GM18867 (cell line): Measurements from ENCODE around the gene KCNAB1.
"Not testable (repeated sequence)": the region's sequence is repeated elsewhere in the genome, so short reads cannot be mapped to it uniquely, and the experiment has no call there.

Experiments used
- ATAC-seq: cut with Tn5 transposase; IDR thresholded peaks from one replicate; pipeline ENCODE4 v1.9.1; 2021; ENCODE audit warnings: mild to moderate bottlenecking, moderate library complexity; ENCODE audit not compliant: unreplicated experiment

KCNAB1 gene

GRCh38 chr3:156135921-156136638, 15.7 kb downstream of the KCNAB1 start:
- no peak for ATAC-seq

- not testable (repeated sequence) for ATAC-seq
Observed at GRCh38 chr3:156137397-156137796, 17.0 kb downstream of the KCNAB1 start.

GRCh38 chr3:156140001-156140595, 19.7 kb downstream of the KCNAB1 start:
- ATAC-seq, result no peak

- no peak for ATAC-seq
Observed at GRCh38 chr3:156142702-156143101, 22.3 kb downstream of the KCNAB1 start.

GRCh38 chr3:156143136-156143535, 22.8 kb downstream of the KCNAB1 start:
- no peak for ATAC-seq

GRCh38 chr3:156144060-156144459, 23.7 kb downstream of the KCNAB1 start:
- ATAC-seq, result no peak

GRCh38 chr3:156145866-156146265, 25.5 kb downstream of the KCNAB1 start:
- no peak for ATAC-seq

- ATAC-seq, result no peak
Observed at GRCh38 chr3:156148345-156148945, 28.1 kb downstream of the KCNAB1 start.

GRCh38 chr3:156148946-156149381, 28.6 kb downstream of the KCNAB1 start:
- ATAC-seq, result no peak

GRCh38 chr3:156149876-156150275, 29.5 kb downstream of the KCNAB1 start:
- ATAC-seq, result no peak

- ATAC-seq, result peak; percentile 50
Observed at GRCh38 chr3:156150434-156151066, 30.2 kb downstream of the KCNAB1 start.

- no peak for ATAC-seq
Observed at GRCh38 chr3:156151824-156152428, 31.5 kb downstream of the KCNAB1 start.

- ATAC-seq, result no peak
Observed at GRCh38 chr3:156158656-156159295, 38.4 kb downstream of the KCNAB1 start.

GRCh38 chr3:156160647-156161046, 40.3 kb downstream of the KCNAB1 start:
- peak; percentile 95 for ATAC-seq

GRCh38 chr3:156161172-156161571, 40.8 kb downstream of the KCNAB1 start:
- ATAC-seq, result peak; percentile 5

- no peak for ATAC-seq
Observed at GRCh38 chr3:156163848-156164247, 43.5 kb downstream of the KCNAB1 start.

- no peak for ATAC-seq
Observed at GRCh38 chr3:156166808-156167207, 46.4 kb downstream of the KCNAB1 start.

GRCh38 chr3:156170571-156170970, 50.2 kb downstream of the KCNAB1 start:
- ATAC-seq, result no peak

GRCh38 chr3:156171281-156172267, 51.2 kb downstream of the KCNAB1 start:
- no peak for ATAC-seq

- no peak for ATAC-seq
Observed at GRCh38 chr3:156172536-156172935, 52.2 kb downstream of the KCNAB1 start.
